ENCODE measurements around the gene ADGRD1.
"Not testable (repeated sequence)": the region's sequence is repeated elsewhere in the genome, so short reads cannot be mapped to it uniquely, and the experiment has no call there.

Gene ADGRD1

DNA sequence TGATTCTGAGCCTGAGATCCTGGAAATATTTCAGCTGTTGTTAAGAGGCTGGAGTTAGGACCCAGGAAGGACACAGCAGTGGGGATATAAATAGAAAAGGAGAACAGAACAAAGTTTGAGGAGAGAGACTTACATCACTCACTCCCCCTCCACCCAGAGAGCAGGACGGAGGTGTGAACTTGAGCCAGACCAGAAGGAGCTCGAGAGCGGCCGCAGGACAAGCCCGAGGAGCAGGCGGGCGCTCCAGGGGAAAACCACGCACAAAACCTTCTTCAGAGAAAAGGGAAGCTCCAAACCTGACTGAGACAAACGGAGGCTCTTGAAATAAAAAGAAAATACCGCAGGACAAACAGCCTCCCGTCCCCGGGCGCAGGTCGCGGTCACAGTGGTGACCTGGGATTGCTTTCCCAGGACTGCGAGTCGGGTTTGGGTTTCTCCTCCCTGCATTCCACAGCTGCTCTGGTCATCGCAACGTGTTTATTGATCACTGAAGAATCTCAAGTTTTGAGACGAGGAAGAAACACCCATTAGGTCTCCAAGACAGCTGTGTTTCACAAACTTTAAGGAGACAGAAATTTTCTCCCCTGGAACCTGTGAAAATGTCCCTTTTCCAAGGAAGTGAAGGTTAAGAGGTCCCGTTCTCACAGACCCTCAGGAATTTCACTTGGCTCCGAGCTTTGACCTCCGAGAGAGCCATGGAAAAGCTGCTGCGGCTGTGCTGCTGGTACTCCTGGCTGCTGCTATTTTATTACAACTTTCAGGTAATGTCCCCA lies at the start of gene ADGRD1:
Gene ADGRD1, plus strand, starts transcription at position 137 of the 773 bp plus-strand sequence. Its CDS starts 559 bp downstream, at position 696.
- no peak for DNase-seq

GRCh38 chr12:130904064-130904463 lies 49.6 kb upstream of the ADGRD1 start:
- DNase-seq = no peak

- DNase-seq = not testable (repeated sequence)
Observed at GRCh38 chr12:130904936-130905455, 48.7 kb upstream of the ADGRD1 start.

GRCh38 chr12:130909111-130909510 lies 44.6 kb upstream of the ADGRD1 start:
- DNase-seq = no peak

DNA sequence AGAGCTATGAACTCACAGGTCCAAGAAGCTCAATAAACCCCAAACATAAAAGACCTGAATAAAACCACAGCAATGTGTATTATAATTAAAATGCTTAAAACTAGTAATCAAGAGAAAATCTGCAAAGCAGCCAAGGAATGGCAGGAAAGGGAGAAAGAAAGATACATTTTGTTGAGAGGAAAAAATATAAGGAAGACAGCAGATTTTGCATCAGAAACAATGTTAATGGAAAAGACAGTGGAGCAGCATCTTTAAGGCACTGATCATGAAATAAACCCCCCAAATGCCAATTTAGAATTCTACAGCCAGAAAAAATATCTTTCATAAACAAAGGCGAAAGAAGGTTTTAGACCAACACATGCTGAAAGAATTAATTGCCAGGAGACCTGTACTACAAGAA lies 42.5 kb upstream of the ADGRD1 start:
- DNase-seq = no peak

DNA sequence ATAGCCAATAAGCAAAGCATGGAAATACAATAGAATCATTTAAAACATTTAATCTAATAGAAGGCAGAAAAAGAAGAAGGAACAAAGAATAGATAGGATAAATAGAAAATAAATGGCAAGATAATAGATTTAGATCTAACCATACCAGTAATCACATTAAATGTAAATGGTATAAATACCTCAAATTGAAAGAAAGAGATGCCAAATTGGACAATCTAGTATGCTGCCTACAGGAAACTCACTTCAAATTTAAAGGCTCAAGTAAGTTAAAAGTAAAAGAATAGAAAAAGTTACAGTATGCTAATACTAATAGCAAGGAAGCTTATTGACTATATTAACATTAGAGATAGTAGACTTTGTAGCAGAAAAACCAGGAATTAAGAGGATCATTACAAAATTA lies 41.8 kb upstream of the ADGRD1 start:
- DNase-seq = no peak

DNA sequence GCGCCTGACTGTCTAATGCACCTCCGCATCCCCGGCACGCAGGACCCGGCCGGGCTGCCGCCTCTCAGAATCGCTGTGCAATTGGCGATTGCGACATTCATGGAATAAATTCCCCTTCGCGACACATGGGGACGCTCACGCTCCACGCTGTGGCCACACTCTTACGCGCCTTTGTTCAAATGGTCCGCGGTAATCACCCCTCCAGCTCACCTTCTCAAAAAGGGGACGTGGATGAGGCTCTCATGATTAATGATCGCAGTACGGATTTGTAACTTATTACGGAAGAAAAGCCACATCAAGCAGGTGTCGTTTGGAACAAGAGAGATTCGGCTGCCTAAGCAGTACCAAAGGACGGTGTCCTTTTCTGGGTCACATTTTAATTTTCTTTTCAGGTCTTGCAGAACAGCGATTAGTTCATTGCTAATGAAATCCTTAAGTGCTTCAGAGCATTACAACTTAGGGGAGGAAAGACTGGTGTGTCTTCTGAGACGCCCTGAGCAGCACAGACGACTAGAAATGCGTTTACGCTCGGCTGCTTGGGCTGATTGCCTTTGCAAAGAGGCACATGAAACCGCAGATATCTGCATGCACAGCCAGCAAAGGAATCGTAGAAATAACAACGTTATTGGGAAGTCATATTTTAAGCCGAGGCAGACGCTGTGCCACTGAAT lies 37.3 kb upstream of the ADGRD1 start:
- peak; percentile 73 for DNase-seq

DNA sequence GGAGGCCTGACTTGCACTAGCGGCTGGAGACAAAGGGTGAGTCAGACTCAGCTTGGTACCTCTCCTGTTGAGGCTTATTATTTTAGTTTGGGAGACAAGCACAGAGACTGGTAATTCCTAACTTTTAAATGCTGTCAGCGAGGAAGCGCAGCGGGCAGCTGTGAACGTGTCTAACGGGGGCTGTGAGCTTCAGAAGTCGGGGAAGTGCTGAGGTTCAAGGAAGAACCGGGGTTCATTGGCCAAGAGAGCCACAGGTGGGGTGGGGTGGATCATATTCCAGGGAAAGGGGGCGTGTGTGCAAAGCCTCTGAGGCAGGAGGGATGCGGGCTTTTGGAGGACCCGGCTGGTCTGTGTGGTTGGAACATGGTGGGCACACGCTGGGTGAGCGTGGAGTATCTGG lies 36.1 kb upstream of the ADGRD1 start:
- DNase-seq = no peak

DNA sequence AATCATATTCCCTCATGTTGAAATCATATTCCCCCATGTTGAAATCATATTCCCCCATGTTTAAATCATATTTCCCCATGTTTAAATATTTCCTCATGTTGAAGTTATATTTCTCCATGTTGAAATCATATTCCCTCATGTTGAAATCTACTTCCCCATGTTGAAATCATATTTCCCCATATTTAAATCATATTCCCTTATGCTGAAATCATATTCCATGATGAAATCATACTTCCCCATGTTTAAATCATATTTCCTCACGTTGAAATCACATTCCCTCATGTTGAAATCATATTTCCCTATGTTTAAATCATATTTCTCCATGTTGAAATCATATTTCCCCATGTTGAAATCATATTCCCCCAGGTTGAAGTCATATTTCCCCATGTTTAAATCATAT lies 34.6 kb upstream of the ADGRD1 start:
- DNase-seq = no peak

DNA sequence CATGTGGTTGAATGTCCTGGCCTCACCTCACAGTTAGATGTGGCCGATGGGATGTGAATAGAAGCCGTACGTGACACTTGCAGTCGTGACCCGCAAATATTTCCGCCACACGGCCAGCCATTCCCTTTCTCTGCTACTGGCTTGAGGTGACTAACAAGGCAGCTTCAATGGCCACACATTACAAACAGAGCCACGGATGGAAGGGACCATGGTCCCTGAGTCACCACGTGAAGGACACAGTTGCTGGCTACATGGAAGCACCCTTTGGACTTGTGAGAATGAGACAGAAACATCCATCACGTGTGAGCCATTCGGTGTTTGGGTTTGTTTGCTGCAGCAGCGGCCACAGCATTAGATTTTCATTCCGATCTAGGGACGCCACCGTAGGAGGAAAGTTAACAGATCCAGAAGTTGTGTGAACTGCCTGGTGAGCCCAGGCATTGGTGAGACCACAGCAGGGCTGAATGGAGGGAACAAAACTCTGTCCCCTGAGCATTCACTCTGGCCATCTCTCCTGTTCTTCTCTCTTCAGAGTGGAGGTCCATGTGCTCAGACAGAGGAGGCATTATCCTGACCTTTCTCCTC lies 33.5 kb upstream of the ADGRD1 start:
- no peak for DNase-seq

- no peak for DNase-seq
Observed at GRCh38 chr12:130920723-130921381, 32.9 kb upstream of the ADGRD1 start.

GRCh38 chr12:130922511-130922953 lies 31.2 kb upstream of the ADGRD1 start:
- no peak for DNase-seq

GRCh38 chr12:130924966-130925665 lies 28.6 kb upstream of the ADGRD1 start:
- DNase-seq = no peak

GRCh38 chr12:130925666-130926015 lies 28.1 kb upstream of the ADGRD1 start:
- DNase-seq = no peak

DNA sequence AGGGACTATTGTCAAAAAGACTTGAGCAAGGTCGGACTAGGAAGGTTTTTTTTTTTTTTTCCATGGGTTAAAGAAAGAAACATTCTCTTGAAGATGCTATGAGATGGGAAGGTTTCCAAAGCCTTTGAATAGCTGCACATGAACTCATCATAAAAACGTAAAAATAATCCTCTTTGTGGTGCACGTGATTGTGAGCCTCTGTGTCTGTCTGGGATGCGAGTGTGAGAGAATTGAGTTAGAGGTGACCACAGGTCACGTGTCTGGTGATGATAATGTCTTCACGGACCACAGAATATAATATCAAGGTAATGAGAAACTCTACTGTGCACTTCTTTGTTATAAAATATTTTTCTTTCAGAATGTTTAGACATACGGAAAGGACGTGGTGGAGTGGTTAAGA lies 24.3 kb upstream of the ADGRD1 start:
- no peak for DNase-seq

- DNase-seq = no peak
Observed at GRCh38 chr12:130932061-130932930, 21.4 kb upstream of the ADGRD1 start.

- no peak for DNase-seq
Observed at GRCh38 chr12:130933269-130933995, 20.3 kb upstream of the ADGRD1 start.

GRCh38 chr12:130934753-130935152 lies 19.0 kb upstream of the ADGRD1 start:
- no peak for DNase-seq

DNA sequence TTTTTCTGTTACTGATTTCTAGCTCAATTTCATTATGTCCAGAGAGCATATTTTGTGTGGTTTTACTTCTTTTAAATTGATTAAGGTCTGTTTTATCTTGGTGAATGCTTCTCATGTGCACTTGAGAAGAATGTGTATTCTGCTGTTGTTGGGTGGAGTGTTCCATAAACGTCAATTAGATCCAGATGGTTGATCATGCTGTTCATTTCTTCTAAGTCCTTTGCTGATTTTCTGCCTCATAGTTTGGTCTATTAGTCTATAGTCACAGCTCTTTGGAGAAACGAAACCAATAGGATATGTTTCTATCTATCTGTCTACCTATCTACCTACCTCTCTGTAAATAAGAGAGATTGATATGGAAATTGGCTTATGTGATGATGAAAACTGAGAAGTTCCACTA lies 17.1 kb upstream of the ADGRD1 start:
- no peak for DNase-seq

DNA sequence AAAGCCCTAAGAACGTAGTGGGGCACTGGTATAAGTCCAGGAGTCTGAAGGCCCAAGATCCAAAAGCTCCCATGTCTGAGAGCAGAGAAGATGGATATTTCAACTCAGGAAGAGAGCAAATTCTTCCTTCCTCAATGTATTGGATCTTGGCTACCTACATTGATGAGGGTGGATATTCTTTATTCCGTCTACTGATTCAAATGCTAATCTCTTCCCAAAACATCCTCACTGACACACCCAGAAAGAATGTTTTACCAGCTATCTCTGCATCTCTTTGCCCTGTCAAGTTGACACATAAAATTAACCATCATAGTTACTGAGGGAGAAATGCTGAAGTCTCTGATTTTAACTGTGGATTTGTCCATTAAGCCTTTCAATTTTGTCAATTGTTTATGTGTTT lies 16.6 kb upstream of the ADGRD1 start:
- no peak for DNase-seq

DNA sequence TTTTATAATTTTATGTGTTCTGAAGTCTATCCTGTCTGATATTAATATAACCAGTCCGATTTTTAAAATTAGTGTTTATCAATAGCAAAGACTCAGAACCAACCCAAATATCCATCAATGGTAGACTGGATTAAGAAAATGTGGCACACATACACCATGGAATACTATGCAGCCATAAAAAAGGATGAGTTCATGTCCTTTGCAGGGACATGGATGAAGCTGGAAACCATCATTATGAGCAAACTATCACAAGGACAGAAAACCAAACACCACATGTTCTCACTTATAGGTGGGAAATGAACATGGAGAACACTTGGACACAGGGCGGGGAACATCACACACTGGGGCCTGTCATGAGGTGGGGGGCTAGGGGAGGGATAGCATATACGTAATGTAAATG lies 16.2 kb upstream of the ADGRD1 start:
- not testable (repeated sequence) for DNase-seq

Measured in SHP77 treated with DMSO at 0.1 percent for 48 hours (cell line).